Stimulated activated CD8-positive, alpha-beta memory T cell treated with anti-CD3 and anti-CD28 coated beads, Interleukin-7, amount 100 ng/mL, for 4 hours (primary cell): ENCODE results near the gene TRIM8.
A peak's percentile ranks its signal among the peaks of the same experiment; 100 is the strongest.

ENCODE experiments used
- DNase-seq, 2 donors: peaks; one replicate each; pipeline ENCODE4 v3.0.0-alpha.2; 2020; ENCODE audit warnings: low read depth in 2 of 2

Gene TRIM8

GRCh38 chr10:102669206-102670064, 25.2 kb downstream of the TRIM8 start:
- no peak for DNase-seq

- no peak for DNase-seq
These were observed 25.9 kb downstream of the TRIM8 start for GRCh38 chr10:102670065-102670670.

- DNase-seq, result no peak
These were observed 26.7 kb downstream of the TRIM8 start for GRCh38 chr10:102670871-102671434.

GRCh38 chr10:102673236-102673818, 29.0 kb downstream of the TRIM8 start:
- DNase-seq, result no peak

- peak; percentile 44 to 50 for DNase-seq
These were observed 29.7 kb downstream of the TRIM8 start for GRCh38 chr10:102673819-102674511.

GRCh38 chr10:102674566-102674965, 30.3 kb downstream of the TRIM8 start:
- DNase-seq, result no peak

GRCh38 chr10:102675011-102675665, 30.9 kb downstream of the TRIM8 start:
- no peak for DNase-seq

- no peak for DNase-seq
These were observed 31.6 kb downstream of the TRIM8 start for GRCh38 chr10:102675666-102676533.

- DNase-seq, result no peak
These were observed 32.4 kb downstream of the TRIM8 start for GRCh38 chr10:102676534-102677315.

- DNase-seq, result no peak
These were observed 33.2 kb downstream of the TRIM8 start for GRCh38 chr10:102677331-102678067.

- no peak for DNase-seq
These were observed 33.8 kb downstream of the TRIM8 start for GRCh38 chr10:102678068-102678400.

- peak in 1 of 2 donors; percentile 11 for DNase-seq
These were observed 34.6 kb downstream of the TRIM8 start for GRCh38 chr10:102678842-102679289.

GRCh38 chr10:102679596-102679995, 35.3 kb downstream of the TRIM8 start:
- no peak for DNase-seq

- DNase-seq, result no peak
These were observed 37.4 kb downstream of the TRIM8 start for GRCh38 chr10:102681696-102682095.

- DNase-seq, result no peak
These were observed 38.1 kb downstream of the TRIM8 start for GRCh38 chr10:102682416-102682815.

- DNase-seq, result no peak
These were observed 38.7 kb downstream of the TRIM8 start for GRCh38 chr10:102682981-102683380.

GRCh38 chr10:102683736-102684135, 39.5 kb downstream of the TRIM8 start:
- DNase-seq, result no peak

- DNase-seq, result no peak
These were observed 47.2 kb downstream of the TRIM8 start for GRCh38 chr10:102691285-102692066.
